Keratinocyte (primary cell): ENCODE results near the gene NDUFA12. TPM values are rescaled to one million over a fixed set of nuclear protein-coding genes. Genes with fewer than 3 reads are reported as not detected.

Experiments
- DNase-seq: peaks from one replicate; pipeline ENCODE4 v3.0.0-alpha.2; 2011; ENCODE audit warnings: low read depth, missing footprints, low spot score
- FAIRE-seq: peaks from 2 replicates; lab custom pipeline; 2011; peaks lifted over from hg19 to GRCh38; lab: Jason Lieb, UNC
- H2AFZ ChIP-seq: 2 replicates; pipeline ENCODE4 v1.6.0; 2012; ENCODE audit warnings: low read length, control low read depth, inconsistent platforms; ENCODE audit not compliant: control insufficient read depth
- H3K27ac ChIP-seq: 2 replicates; pipeline ENCODE4 v1.5.1; 2011; ENCODE audit warnings: low read length; ENCODE audit not compliant: control insufficient read depth, insufficient read depth
- H3K27me3 ChIP-seq: 3 replicates; pipeline ENCODE4 v1.6.0; 2011; ENCODE audit warnings: low read length; ENCODE audit not compliant: control insufficient read depth, insufficient read depth; ENCODE audit errors: extremely low read depth
- H3K36me3 ChIP-seq, 2 experiments: 2 replicates in 1 of 2; 3 replicates in 1 of 2; pipeline ENCODE4 v1.5.1; 2011; ENCODE audit warnings: low read length in 2 of 2, mild to moderate bottlenecking in 1 of 2; ENCODE audit not compliant: control insufficient read depth in 2 of 2, insufficient read depth in 2 of 2; ENCODE audit errors: extremely low read depth in 1 of 2
- H3K4me1 ChIP-seq: 3 replicates; pipeline ENCODE4 v1.5.1; 2011; ENCODE audit warnings: low read length; ENCODE audit not compliant: control insufficient read depth, insufficient read depth; ENCODE audit errors: extremely low read depth
- H3K4me2 ChIP-seq: 3 replicates; pipeline ENCODE4 v1.6.0; 2011; ENCODE audit warnings: low read depth, low read length; ENCODE audit not compliant: control insufficient read depth, insufficient read depth; ENCODE audit errors: extremely low read depth
- H3K4me3 ChIP-seq, 3 experiments: fragments of 200-600 bp in 1 of 3; sonication (generic) in 1 of 3; 2 replicates in 2 of 3; 3 replicates in 1 of 3; pipeline ENCODE4 v1.5.1; 2011 to 2016; ENCODE audit warnings: low read length in 3 of 3, mild to moderate bottlenecking in 3 of 3, control low read depth in 2 of 3, inconsistent platforms in 1 of 3, low read depth in 1 of 3, mixed read lengths in 1 of 3, mixed run types in 1 of 3, moderate library complexity in 1 of 3; ENCODE audit not compliant: control insufficient read depth in 2 of 3, insufficient read depth in 2 of 3; ENCODE audit errors: extremely low read depth in 1 of 3
- H3K79me2 ChIP-seq: 2 replicates; pipeline ENCODE4 v1.6.0; 2012; ENCODE audit warnings: low read length; ENCODE audit not compliant: control insufficient read depth, insufficient read depth
- H3K9ac ChIP-seq: 3 replicates; pipeline ENCODE4 v1.6.0; 2011; ENCODE audit warnings: low read length; ENCODE audit not compliant: control insufficient read depth, insufficient read depth; ENCODE audit errors: extremely low read depth
- H3K9me1 ChIP-seq: 3 replicates; pipeline ENCODE4 v1.6.0; 2011; ENCODE audit warnings: low read length; ENCODE audit not compliant: control insufficient read depth, insufficient read depth; ENCODE audit errors: extremely low read depth
- H3K9me3 ChIP-seq: 2 replicates; pipeline ENCODE4 v1.5.1; 2012; ENCODE audit warnings: low read depth, low read length; ENCODE audit not compliant: control insufficient read depth
- H4K20me1 ChIP-seq: 3 replicates; pipeline ENCODE4 v1.6.0; 2011; ENCODE audit warnings: low read length; ENCODE audit not compliant: control insufficient read depth, insufficient read depth; ENCODE audit errors: extremely low read depth
- EZH2 ChIP-seq: IDR thresholded peaks from one replicate; pipeline ENCODE4 v1.6.1; 2012; ENCODE audit warnings: inconsistent platforms, mild to moderate bottlenecking, low read length, moderate library complexity
- dilution Hi-C: fragments of 300-500 bp; cut with MboI; formaldehyde crosslinking; loops from one replicate; pipeline ENCODE4 v1.7.0; 2020; ENCODE audit warnings: low sequenced_read_pairs; ENCODE audit not compliant: extremely low pct_ligation_motif_present
- polyA plus RNA-seq, 5 experiments: library from polyadenylated mRNA; depleted of rRNA in 3 of 5; stranded (reverse) in 3 of 5; stranded (forward) in 1 of 5; unstranded in 1 of 5; fragments of >200 nt; gene quantifications; 1 replicate in 1 of 5; 2 replicates in 3 of 5; 3 replicates in 1 of 5; pipeline versions ENCODE4 v1.2.1 to v1.2.3, GENCODE V29; 2011 to 2012; ENCODE audit warnings: missing spikeins in 2 of 5, low read depth in 1 of 5, low replicate concordance in 1 of 5
- TF ChIP-seq, protein P1 (sequence below), 3 experiments: IDR thresholded peaks in 1 of 3; conservative IDR thresholded peaks in 1 of 3; optimal IDR thresholded peaks in 1 of 3; 2 replicates in 2 of 3; 3 replicates in 1 of 3; pipeline versions ENCODE3 to v1.5.1; 2011; ENCODE audit warnings: low read length in 3 of 3, mild to moderate bottlenecking in 3 of 3, moderate library complexity in 2 of 3, control low read depth in 1 of 3, inconsistent platforms in 1 of 3; ENCODE audit not compliant: insufficient read depth in 2 of 3; ENCODE audit errors: extremely low read depth in 1 of 3

The NDUFA12 gene
- polyA plus RNA-seq, 1 donor (not counting 4 experiments of a cell fraction or from before 2014, with no cell fraction given), result 215 TPM

- dilution Hi-C loops, result no loop called here
- Histone ChIP-seq H3K4me2 (no peak overlapping the region), H3K9me1 (no peaks in the 10 kb centered on the region), H3K36me3 (peaks cover 0 to 3% of the 10 kb centered on the region in 2 experiments), H3K9ac (no peak overlapping the region), H2AFZ (no peak overlapping the region), H3K4me1 (no peaks in the 10 kb centered on the region), H3K9me3 (no peaks in the 10 kb centered on the region), H3K79me2 (no peaks in the 10 kb centered on the region), H3K27me3 (no peaks in the 10 kb centered on the region), H3K4me3 (no peak overlapping the region), H4K20me1 (no peaks in the 10 kb centered on the region), H3K27ac (no peak overlapping the region)
- FAIRE-seq, result no peak
- DNase-seq, result no peak
- TF ChIP-seq, protein P1, sequence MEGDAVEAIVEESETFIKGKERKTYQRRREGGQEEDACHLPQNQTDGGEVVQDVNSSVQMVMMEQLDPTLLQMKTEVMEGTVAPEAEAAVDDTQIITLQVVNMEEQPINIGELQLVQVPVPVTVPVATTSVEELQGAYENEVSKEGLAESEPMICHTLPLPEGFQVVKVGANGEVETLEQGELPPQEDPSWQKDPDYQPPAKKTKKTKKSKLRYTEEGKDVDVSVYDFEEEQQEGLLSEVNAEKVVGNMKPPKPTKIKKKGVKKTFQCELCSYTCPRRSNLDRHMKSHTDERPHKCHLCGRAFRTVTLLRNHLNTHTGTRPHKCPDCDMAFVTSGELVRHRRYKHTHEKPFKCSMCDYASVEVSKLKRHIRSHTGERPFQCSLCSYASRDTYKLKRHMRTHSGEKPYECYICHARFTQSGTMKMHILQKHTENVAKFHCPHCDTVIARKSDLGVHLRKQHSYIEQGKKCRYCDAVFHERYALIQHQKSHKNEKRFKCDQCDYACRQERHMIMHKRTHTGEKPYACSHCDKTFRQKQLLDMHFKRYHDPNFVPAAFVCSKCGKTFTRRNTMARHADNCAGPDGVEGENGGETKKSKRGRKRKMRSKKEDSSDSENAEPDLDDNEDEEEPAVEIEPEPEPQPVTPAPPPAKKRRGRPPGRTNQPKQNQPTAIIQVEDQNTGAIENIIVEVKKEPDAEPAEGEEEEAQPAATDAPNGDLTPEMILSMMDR (optimal IDR thresholded peaks at IDR 0.05 in 1 of 3, IDR thresholded peaks at IDR 0.05 in 1 of 3, conservative IDR thresholded peaks at IDR 0.05 in 1 of 3; ENCODE audit: extremely low read depth in 1 of 3, insufficient read depth in 2 of 3, low read length in 3 of 3), result no peak
- no peak for TF ChIP-seq EZH2
Observed at GRCh38 chr12:95037906-95038305, 34.4 kb upstream of the NDUFA12 start.

DNA sequence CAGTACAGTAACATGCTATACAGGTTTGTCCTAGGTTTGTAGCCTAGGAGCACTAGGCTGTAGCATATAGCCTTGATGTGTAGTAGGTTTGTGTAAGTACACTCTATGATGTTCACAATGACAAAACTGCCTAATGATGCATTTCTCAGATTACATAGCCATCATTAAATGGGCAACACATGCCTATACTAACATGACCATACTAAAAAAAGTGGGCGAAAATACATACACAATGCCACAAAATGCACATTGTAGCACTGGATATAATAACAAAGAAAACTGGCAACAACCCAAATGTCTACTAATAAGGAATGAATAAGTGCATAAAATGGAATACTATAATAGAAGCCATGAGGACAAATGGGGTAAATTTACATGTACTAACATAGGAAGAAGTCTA, 31.3 kb upstream of the NDUFA12 start:
- H3K9me1 ChIP-seq, result no peaks in the 10 kb centered on the region
- peaks cover 0 to 7% of the 10 kb centered on the region in 2 experiments for H3K36me3 ChIP-seq
- H3K4me1 ChIP-seq, result no peaks in the 10 kb centered on the region
- dilution Hi-C loops, result no loop called here
- H2AFZ ChIP-seq, result no peak overlapping the region
- no peak overlapping the region for H3K27ac ChIP-seq
- H3K9me3 ChIP-seq, result no peaks in the 10 kb centered on the region
- DNase-seq (no peak), FAIRE-seq (no peak)
- no peak for TF ChIP-seq EZH2
- TF ChIP-seq, protein P1 (optimal IDR thresholded peaks at IDR 0.05 in 1 of 3, IDR thresholded peaks at IDR 0.05 in 1 of 3, conservative IDR thresholded peaks at IDR 0.05 in 1 of 3; ENCODE audit: extremely low read depth in 1 of 3, insufficient read depth in 2 of 3, low read length in 3 of 3), result no peak
- no peak overlapping the region for H3K4me3 ChIP-seq
- no peak overlapping the region for H3K4me2 ChIP-seq
- H3K27me3 ChIP-seq, result no peaks in the 10 kb centered on the region
- H3K79me2 ChIP-seq, result no peaks in the 10 kb centered on the region
- H3K9ac ChIP-seq, result no peak overlapping the region
- no peaks in the 10 kb centered on the region for H4K20me1 ChIP-seq
